ENCODE results near the gene CTIF.

The CTIF gene

DNA sequence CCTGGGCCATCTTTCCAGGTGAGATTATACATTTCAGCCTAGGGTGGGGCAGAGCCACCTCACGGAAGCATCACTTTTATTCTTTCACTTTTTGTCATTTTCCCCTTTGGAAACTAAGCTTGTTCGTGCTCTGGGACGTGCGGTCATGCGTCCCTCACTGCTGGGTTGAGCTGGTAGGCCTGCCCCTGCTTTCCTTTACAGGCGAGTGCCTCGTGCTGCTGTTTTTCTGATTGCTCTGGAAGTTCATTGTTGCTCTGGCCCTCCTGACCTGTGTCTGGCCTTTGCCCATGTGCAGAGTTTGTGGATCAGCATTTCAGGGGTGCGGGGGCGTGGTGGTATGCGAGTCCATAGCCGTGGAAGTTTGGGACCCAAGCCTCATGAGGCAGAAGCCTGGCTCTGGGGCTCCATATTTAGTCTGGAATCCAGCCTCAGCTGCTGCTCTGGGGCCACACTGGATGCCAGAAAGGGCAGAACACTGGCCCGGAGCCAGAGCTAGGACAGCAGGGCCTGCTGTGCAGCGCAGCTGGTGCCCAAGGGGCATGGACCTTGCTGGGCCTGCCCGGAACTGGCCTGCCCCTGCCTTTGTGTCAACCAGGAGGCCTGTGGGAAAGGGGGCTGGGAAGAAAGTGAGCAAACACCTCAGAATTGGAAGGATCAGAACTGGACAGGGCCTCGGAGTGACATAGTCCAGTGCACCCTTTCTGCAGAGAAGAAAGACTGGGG lies 51.1 kb downstream of the CTIF start:
- Histone ChIP-seq H3K4me1 (ENCODE audit: control insufficient read depth, insufficient read depth, low read length) (peaks cover 39% of the 10 kb centered on the region), H3K9ac (ENCODE audit: low read length in 2 of 2) (peak overlapping the region in 1 of 2 donors; percentile 66), H3K4me3 (ENCODE audit: low read length in 2 of 2) (peak overlapping the region in 1 of 2 donors; percentile 49), H3K27me3 (ENCODE audit: control insufficient read depth in 1 of 2, insufficient read depth in 2 of 2, low read length in 2 of 2) (no peaks in the 10 kb centered on the region), H3K36me3 (ENCODE audit: control insufficient read depth in 2 of 2, insufficient read depth in 2 of 2, low read length in 2 of 2) (peaks cover 0 to 2% of the 10 kb centered on the region in 2 donors), H3K9me3 (ENCODE audit: control insufficient read depth in 2 of 2, low read length in 2 of 2) (no peaks in the 10 kb centered on the region), H3K27ac (ENCODE audit: low read length) (peak overlapping the region; percentile 69)

DNA sequence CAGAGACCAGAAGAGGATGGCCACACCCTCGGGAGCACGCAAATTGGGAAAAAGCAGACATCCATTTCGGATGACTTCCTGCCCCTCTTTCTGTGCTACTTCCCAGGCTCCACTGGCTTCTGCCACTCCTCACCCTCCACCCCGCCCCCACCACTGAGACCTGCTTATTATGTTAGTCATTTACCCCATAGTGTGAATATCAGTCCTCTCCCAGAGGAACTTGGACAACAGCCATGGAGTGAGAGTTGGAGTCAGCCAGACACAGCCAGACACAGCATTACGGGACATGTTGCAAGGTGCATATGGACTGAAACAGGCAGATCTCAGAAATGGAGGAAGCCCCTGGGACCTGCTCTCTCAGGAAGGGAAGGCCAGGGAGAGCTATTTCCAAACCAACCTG lies 51.8 kb downstream of the CTIF start:
- Histone ChIP-seq H3K4me3 (ENCODE audit: low read length in 2 of 2) (no peak overlapping the region), H3K27ac (ENCODE audit: low read length) (peak overlapping the region; percentile 69), H3K9ac (ENCODE audit: low read length in 2 of 2) (no peak overlapping the region), H3K9me3 (ENCODE audit: control insufficient read depth in 2 of 2, low read length in 2 of 2) (no peaks in the 10 kb centered on the region), H3K36me3 (ENCODE audit: control insufficient read depth in 2 of 2, insufficient read depth in 2 of 2, low read length in 2 of 2) (peaks cover 0 to 2% of the 10 kb centered on the region in 2 donors), H3K27me3 (ENCODE audit: control insufficient read depth in 1 of 2, insufficient read depth in 2 of 2, low read length in 2 of 2) (no peaks in the 10 kb centered on the region), H3K4me1 (ENCODE audit: control insufficient read depth, insufficient read depth, low read length) (peaks cover 39% of the 10 kb centered on the region)

DNA sequence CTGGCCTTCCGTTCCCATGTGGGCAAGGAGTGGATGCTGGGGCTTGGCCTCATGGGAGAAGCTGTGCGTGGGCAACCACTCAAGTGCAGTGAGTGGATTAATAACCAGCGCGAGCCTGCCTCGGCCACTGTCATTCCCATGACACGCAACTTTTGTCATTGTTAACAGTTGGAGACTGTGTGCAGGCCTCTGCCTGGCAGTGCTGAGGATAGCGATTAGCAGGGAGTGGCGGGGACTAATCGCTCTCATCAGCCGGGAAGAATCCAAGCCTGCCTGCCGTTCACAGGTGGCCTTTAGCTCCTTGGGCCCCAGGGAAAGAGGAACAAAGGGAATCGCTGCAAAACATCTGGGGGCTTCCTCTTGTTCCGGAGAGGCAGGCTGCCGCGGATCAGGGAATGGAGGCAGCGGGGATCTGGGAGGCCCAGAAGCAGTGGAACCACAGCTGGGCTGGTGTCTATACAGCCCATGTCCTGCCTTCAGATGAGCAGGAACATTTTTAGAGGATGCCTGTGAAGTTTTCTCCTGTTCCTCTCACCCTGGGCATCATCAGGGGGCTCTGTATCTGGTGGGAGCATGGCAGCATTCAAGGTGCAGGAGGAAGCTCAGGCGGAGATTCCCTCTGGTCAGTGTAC lies 53.8 kb downstream of the CTIF start:
- Histone ChIP-seq H3K4me3 (ENCODE audit: low read length in 2 of 2) (no peak overlapping the region), H3K9ac (ENCODE audit: low read length in 2 of 2) (no peak overlapping the region), H3K36me3 (ENCODE audit: control insufficient read depth in 2 of 2, insufficient read depth in 2 of 2, low read length in 2 of 2) (peaks cover 0 to 2% of the 10 kb centered on the region in 2 donors), H3K27me3 (ENCODE audit: control insufficient read depth in 1 of 2, insufficient read depth in 2 of 2, low read length in 2 of 2) (no peaks in the 10 kb centered on the region), H3K4me1 (ENCODE audit: control insufficient read depth, insufficient read depth, low read length) (peaks cover 45% of the 10 kb centered on the region), H3K9me3 (ENCODE audit: control insufficient read depth in 2 of 2, low read length in 2 of 2) (no peaks in the 10 kb centered on the region), H3K27ac (ENCODE audit: low read length) (no peak overlapping the region)

DNA sequence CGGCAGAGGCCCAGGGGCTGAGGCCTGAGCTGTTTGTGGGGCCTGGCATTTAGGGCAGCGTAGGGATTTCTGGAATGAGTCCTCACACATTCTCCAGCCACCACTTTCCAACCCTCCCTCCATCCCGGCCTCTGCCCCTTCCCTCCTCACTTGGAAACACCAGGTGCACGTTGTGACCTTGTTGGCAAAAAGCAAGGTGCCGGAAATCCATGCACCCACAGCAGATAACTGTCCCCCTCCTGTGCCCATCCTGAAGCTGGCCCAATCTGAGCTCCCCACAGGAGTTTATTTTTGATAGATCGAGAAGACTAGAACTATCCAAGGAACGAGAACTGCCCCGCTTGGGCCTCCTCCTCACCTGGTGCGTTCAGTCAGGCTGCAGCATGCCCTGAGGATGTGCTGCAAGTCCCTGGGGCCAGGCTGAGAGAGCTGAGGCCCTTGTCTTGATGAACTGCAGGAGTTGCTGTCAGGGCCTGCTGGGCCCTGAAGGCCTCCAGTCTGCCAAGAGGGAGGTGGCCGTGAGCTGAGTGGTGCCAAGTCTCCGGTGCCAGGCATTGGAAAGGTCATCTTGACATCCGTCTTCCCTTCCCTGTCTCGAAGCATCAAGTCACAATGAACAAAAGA lies 55.8 kb downstream of the CTIF start:
- Histone ChIP-seq H3K4me1 (ENCODE audit: control insufficient read depth, insufficient read depth, low read length) (peaks cover 40% of the 10 kb centered on the region), H3K9ac (ENCODE audit: low read length in 2 of 2) (no peak overlapping the region), H3K27me3 (ENCODE audit: control insufficient read depth in 1 of 2, insufficient read depth in 2 of 2, low read length in 2 of 2) (no peaks in the 10 kb centered on the region), H3K36me3 (ENCODE audit: control insufficient read depth in 2 of 2, insufficient read depth in 2 of 2, low read length in 2 of 2) (peaks cover 0 to 2% of the 10 kb centered on the region in 2 donors), H3K27ac (ENCODE audit: low read length) (no peak overlapping the region), H3K9me3 (ENCODE audit: control insufficient read depth in 2 of 2, low read length in 2 of 2) (no peaks in the 10 kb centered on the region), H3K4me3 (ENCODE audit: low read length in 2 of 2) (no peak overlapping the region)

DNA sequence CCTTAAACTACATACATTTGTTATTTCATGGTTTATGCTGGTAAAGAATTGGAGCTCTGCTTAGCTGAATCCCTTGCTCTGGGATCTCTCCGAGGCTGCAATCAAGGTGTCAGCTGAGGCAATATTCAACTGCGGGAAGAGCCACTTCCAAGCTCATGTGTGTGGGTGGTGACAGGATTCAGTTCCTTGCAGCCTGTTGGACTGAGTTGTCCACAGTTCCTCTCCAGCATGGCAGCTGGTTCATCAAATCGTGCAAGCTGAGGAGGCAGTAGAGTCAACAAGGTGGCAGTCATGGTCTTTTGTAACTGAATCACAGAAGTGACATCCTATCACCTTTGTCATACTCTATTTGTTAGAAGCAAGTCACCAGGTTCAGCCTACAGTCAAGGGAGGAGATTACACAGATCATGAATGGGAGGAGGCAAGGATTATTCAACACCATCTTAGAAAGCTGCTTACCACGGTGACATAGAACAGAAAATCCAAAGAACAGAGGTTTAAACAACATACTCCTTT lies 56.9 kb downstream of the CTIF start:
- Histone ChIP-seq H3K4me3 (ENCODE audit: low read length in 2 of 2) (no peak overlapping the region), H3K27ac (ENCODE audit: low read length) (no peak overlapping the region), H3K9me3 (ENCODE audit: control insufficient read depth in 2 of 2, low read length in 2 of 2) (no peaks in the 10 kb centered on the region), H3K36me3 (ENCODE audit: control insufficient read depth in 2 of 2, insufficient read depth in 2 of 2, low read length in 2 of 2) (no peaks in the 10 kb centered on the region), H3K4me1 (ENCODE audit: control insufficient read depth, insufficient read depth, low read length) (peaks cover 29% of the 10 kb centered on the region), H3K27me3 (ENCODE audit: control insufficient read depth in 1 of 2, insufficient read depth in 2 of 2, low read length in 2 of 2) (no peaks in the 10 kb centered on the region), H3K9ac (ENCODE audit: low read length in 2 of 2) (no peak overlapping the region)

DNA sequence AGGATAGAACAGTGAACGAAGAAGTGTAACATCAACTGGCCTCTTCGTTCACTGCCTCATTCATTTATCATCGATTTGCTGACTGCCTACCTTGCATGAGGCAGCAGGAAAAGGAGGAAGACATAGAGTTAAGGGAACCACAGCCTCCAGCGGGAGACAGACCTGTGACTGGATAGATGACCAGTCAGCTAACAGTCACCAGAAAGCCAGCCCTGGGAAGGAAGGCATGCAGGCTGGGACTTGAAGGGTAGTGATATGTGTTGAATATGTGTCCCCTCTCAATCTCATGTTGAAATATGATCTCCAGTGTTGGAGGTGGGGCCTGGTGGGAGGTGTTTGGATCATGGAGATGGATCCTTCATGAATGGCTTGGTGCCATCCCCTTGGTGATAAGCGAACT lies 58.3 kb downstream of the CTIF start:
- Histone ChIP-seq H3K27ac (ENCODE audit: low read length) (no peak overlapping the region), H3K4me1 (ENCODE audit: control insufficient read depth, insufficient read depth, low read length) (peaks cover 23% of the 10 kb centered on the region)

DNA sequence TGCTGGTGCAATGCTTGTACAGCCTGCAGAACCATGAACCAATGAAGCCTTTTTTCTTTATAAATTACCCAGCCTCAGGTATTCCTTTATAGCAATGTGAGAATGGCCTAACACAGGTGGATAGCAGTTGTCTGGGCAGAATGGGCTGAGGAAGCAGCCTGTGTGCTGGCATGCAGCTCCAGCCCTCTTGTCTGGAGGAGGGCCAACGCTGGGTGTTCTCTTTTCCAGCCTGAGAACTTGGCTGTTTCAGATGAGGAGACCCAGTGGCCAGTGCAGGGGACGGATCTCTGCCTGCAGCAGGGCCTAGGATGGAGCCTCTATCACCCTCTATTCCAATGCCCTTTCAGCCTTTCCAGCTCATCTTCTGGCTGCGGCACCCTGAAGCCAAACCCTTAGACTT lies 58.8 kb downstream of the CTIF start:
- no peak overlapping the region for H3K27ac ChIP-seq (ENCODE audit: low read length)
- no peaks in the 10 kb centered on the region for H3K36me3 ChIP-seq (ENCODE audit: control insufficient read depth in 2 of 2, insufficient read depth in 2 of 2, low read length in 2 of 2)
- H3K9ac ChIP-seq (ENCODE audit: low read length in 2 of 2): no peak overlapping the region
- no peak overlapping the region for H3K4me3 ChIP-seq (ENCODE audit: low read length in 2 of 2)
- peaks cover 23% of the 10 kb centered on the region for H3K4me1 ChIP-seq (ENCODE audit: control insufficient read depth, insufficient read depth, low read length)
- no peaks in the 10 kb centered on the region for H3K9me3 ChIP-seq (ENCODE audit: control insufficient read depth in 2 of 2, low read length in 2 of 2)
- H3K27me3 ChIP-seq (ENCODE audit: control insufficient read depth in 1 of 2, insufficient read depth in 2 of 2, low read length in 2 of 2): no peaks in the 10 kb centered on the region

More for the DNA sequence above, 58.3 kb downstream of the CTIF start:
- no peaks in the 10 kb centered on the region for H3K36me3 ChIP-seq (ENCODE audit: control insufficient read depth in 2 of 2, insufficient read depth in 2 of 2, low read length in 2 of 2)
- no peak overlapping the region for H3K4me3 ChIP-seq (ENCODE audit: low read length in 2 of 2)
- H3K27me3 ChIP-seq (ENCODE audit: control insufficient read depth in 1 of 2, insufficient read depth in 2 of 2, low read length in 2 of 2): no peaks in the 10 kb centered on the region
- H3K9me3 ChIP-seq (ENCODE audit: control insufficient read depth in 2 of 2, low read length in 2 of 2): no peaks in the 10 kb centered on the region
- H3K9ac ChIP-seq (ENCODE audit: low read length in 2 of 2): no peak overlapping the region

DNA sequence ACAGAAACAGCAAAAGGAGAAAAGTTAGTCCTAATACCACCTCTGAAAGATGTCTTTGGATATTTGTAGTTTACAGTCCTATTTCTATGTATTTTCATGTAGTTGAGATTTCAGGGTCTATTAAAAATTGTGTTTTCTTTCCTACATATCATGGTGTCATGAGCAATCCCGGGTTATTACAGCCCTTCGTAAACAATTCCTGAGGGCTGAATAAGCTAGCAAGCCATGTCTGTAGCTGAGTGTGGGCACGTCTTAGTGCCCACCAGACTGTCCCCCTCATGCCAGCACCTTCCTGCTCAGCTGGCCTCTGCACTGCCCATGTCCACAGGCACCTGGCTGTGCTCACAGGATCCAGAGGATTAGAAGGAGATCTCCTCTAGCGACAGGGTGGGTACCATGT lies 60.6 kb downstream of the CTIF start:
- Histone ChIP-seq H3K9ac (ENCODE audit: low read length in 2 of 2) (no peak overlapping the region), H3K27ac (ENCODE audit: low read length) (no peak overlapping the region), H3K4me3 (ENCODE audit: low read length in 2 of 2) (no peak overlapping the region), H3K27me3 (ENCODE audit: control insufficient read depth in 1 of 2, insufficient read depth in 2 of 2, low read length in 2 of 2) (no peaks in the 10 kb centered on the region), H3K36me3 (ENCODE audit: control insufficient read depth in 2 of 2, insufficient read depth in 2 of 2, low read length in 2 of 2) (no peaks in the 10 kb centered on the region), H3K4me1 (ENCODE audit: control insufficient read depth, insufficient read depth, low read length) (peaks cover 15% of the 10 kb centered on the region), H3K9me3 (ENCODE audit: control insufficient read depth in 2 of 2, low read length in 2 of 2) (no peaks in the 10 kb centered on the region)

DNA sequence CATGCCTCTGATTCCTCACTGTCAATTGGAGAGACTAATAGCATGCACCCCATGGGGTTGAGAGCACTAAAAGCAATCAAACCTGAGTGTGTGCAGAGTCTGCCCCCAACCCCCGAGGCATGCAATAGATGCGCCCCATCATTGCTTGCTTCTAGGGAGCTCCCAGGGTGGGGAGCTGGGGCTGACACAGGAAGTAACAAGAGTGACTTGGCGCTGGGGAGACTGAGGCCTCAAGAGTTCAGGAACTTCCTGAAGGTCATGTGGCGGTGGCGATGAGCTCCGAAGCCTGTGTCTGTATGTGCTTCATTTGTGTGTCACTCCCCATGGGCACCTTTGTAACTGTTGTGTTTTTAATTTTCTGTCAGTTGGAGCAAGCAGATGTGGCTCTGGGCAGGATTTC lies 61.2 kb downstream of the CTIF start:
- H3K9ac ChIP-seq (ENCODE audit: low read length in 2 of 2): no peak overlapping the region
- no peaks in the 10 kb centered on the region for H3K36me3 ChIP-seq (ENCODE audit: control insufficient read depth in 2 of 2, insufficient read depth in 2 of 2, low read length in 2 of 2)
- H3K9me3 ChIP-seq (ENCODE audit: control insufficient read depth in 2 of 2, low read length in 2 of 2): no peaks in the 10 kb centered on the region
- no peak overlapping the region for H3K4me3 ChIP-seq (ENCODE audit: low read length in 2 of 2)
- peaks cover 9% of the 10 kb centered on the region for H3K4me1 ChIP-seq (ENCODE audit: control insufficient read depth, insufficient read depth, low read length)
- H3K27me3 ChIP-seq (ENCODE audit: control insufficient read depth in 1 of 2, insufficient read depth in 2 of 2, low read length in 2 of 2): no peaks in the 10 kb centered on the region
- no peak overlapping the region for H3K27ac ChIP-seq (ENCODE audit: low read length)

DNA sequence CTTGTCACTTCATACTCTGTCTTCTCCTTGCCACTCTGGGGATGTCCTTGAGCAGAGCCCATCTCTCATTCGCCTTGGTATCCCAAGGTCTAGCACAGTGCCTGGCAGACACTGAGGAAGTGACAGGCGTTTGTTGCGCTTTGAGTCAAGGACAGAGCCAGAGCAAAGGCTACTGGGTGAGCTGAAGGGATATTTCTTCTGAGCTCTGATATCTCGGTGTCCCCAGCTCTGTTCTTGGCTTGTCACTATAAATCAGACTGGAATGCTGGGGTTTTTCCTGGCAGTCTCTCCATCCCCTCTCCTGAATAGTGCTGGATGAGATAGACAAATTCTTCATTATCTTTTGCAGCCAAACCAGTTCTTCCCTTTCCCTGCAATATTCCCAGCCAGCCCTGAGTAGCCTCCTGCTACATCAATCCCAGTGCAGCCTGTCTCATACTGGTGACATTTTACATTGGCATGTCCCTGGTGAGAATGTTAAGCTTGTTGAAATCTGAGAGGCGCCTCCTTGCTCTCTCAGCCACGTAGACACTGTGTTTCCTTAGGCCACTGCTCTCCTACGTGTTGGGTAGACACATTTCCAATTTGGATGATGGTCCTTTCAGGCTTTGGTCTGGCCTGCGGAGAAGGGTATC lies 61.7 kb downstream of the CTIF start:
- Histone ChIP-seq H3K9me3 (ENCODE audit: control insufficient read depth in 2 of 2, low read length in 2 of 2) (no peaks in the 10 kb centered on the region), H3K27ac (ENCODE audit: low read length) (no peak overlapping the region), H3K9ac (ENCODE audit: low read length in 2 of 2) (no peak overlapping the region), H3K36me3 (ENCODE audit: control insufficient read depth in 2 of 2, insufficient read depth in 2 of 2, low read length in 2 of 2) (no peaks in the 10 kb centered on the region), H3K27me3 (ENCODE audit: control insufficient read depth in 1 of 2, insufficient read depth in 2 of 2, low read length in 2 of 2) (no peaks in the 10 kb centered on the region), H3K4me1 (ENCODE audit: control insufficient read depth, insufficient read depth, low read length) (peaks cover 9% of the 10 kb centered on the region), H3K4me3 (ENCODE audit: low read length in 2 of 2) (no peak overlapping the region)

Measured in stomach smooth muscle (tissue), 2 donors.